Left lung (tissue), 10 donors: Measurements from ENCODE around the gene EXOSC9. TPM values are rescaled to one million over a fixed set of nuclear protein-coding genes. Genes with fewer than 3 reads are reported as not detected.

ENCODE experiments used
- ATAC-seq: fragments of 200-7000 bp; cut with Tn5 transposase; one replicate; pipeline ENCODE4 v1.9.1; 2020; ENCODE audit warnings: moderate library complexity
- DNase-seq, 4 donors: peaks; one replicate each; pipeline ENCODE4 v3.0.0-alpha.2; 2013 to 2020
- H3K27ac ChIP-seq, 2 donors: fragments of 200-600 bp; sonication (generic) in 1 of 2; one replicate each; pipeline versions ENCODE4 v1.5.0 to v1.8.0; 2020 to 2021
- H3K27me3 ChIP-seq, 2 donors: fragments of 200-600 bp; sonication (generic) in 1 of 2; one replicate each; pipeline versions ENCODE4 v1.5.0 to v1.8.0; 2020 to 2021
- H3K36me3 ChIP-seq, 2 donors: fragments of 200-600 bp; sonication (generic) in 1 of 2; one replicate each; pipeline versions ENCODE4 v1.5.0 to v1.8.0; 2020 to 2021
- H3K4me1 ChIP-seq, 2 donors: fragments of 200-600 bp; one replicate each; pipeline ENCODE4 v1.8.0; 2021
- H3K4me3 ChIP-seq, 2 donors: fragments of 200-600 bp; sonication (generic) in 1 of 2; one replicate each; pipeline versions ENCODE4 v1.5.0 to v1.8.0; 2020 to 2021; ENCODE audit warnings: mild to moderate bottlenecking in 1 of 2
- H3K9me3 ChIP-seq, 2 donors: fragments of 200-600 bp; sonication (generic) in 1 of 2; one replicate each; pipeline versions ENCODE4 v1.5.0 to v1.8.0; 2020 to 2021
- intact Hi-C, 2 donors: fragments of 100-400 bp; cut with DNase I; formaldehyde crosslinking; loops; one replicate each; pipeline versions ENCODE4 v1.11.2 to v1.14.2; 2022
- polyA plus RNA-seq, 6 donors: library from polyadenylated mRNA; unstranded; fragments of 120-200 nt; gene quantifications; one replicate each; pipeline ENCODE4 v1.2.1, GENCODE V29; 2013; ENCODE audit not compliant: insufficient read length in 6 of 6
- total RNA-seq, 2 donors: library from RNA; stranded (reverse); fragmentation: NEBNext Ultra II Directional; extraction: Animal tissue kit (Norgen Biotek cat#: 25700); gene quantifications; one replicate each; pipeline ENCODE4 v1.2.1, GENCODE V29; 2021
- TF ChIP-seq, protein P1 (sequence below), 2 donors: fragments of 200-600 bp; sonication (generic) in 1 of 2; IDR thresholded peaks; one replicate each; pipeline versions ENCODE4 v1.5.0 to v1.8.0; 2021; ENCODE audit warnings: antibody characterized with exemption in 2 of 2
- donor health status: DM: no; HTN: yes; CAD: no.
- donor health status: DM: no; HTN: no; CAD: no.

Gene EXOSC9
- total and polyA plus RNA-seq, 8 donors, result 13.5 to 63.9 (median 57.2) TPM

DNA sequence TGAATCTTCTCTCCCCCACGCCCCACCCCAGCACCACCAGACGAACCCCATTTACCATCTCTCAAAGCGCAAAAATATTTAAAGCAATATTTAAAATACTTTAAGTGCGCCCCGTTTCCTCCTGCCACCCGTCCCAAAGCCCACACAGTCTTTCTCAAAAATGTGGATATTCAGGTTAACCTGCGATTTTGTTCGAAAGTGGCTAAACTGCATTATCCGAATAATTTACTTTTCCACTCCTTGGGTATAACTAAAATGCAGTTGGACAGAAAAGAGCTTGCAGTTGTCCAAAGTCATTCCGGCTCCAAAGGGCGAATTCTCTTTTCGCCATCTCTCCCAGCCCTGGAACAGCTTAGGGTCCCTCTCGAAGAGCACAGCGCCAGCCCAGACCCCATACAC is 36.8 kb upstream of the EXOSC9 start:
- Histone ChIP-seq H3K4me3 (peak overlapping the region; percentile 34 to 41), H3K36me3 (no peaks in the 10 kb centered on the region), H3K4me1 (peaks cover 0 to 10% of the 10 kb centered on the region in 2 donors), H3K9me3 (no peaks in the 10 kb centered on the region), H3K27ac (no peak overlapping the region), H3K27me3 (peaks cover 28 to 70% of the 10 kb centered on the region in 2 donors)
- DNase-seq (no peak), ATAC-seq (no peak)
- intact Hi-C loops, result no loop called here
- TF ChIP-seq, protein P1, sequence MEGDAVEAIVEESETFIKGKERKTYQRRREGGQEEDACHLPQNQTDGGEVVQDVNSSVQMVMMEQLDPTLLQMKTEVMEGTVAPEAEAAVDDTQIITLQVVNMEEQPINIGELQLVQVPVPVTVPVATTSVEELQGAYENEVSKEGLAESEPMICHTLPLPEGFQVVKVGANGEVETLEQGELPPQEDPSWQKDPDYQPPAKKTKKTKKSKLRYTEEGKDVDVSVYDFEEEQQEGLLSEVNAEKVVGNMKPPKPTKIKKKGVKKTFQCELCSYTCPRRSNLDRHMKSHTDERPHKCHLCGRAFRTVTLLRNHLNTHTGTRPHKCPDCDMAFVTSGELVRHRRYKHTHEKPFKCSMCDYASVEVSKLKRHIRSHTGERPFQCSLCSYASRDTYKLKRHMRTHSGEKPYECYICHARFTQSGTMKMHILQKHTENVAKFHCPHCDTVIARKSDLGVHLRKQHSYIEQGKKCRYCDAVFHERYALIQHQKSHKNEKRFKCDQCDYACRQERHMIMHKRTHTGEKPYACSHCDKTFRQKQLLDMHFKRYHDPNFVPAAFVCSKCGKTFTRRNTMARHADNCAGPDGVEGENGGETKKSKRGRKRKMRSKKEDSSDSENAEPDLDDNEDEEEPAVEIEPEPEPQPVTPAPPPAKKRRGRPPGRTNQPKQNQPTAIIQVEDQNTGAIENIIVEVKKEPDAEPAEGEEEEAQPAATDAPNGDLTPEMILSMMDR (IDR thresholded peaks at IDR 0.05), result no peak

DNA sequence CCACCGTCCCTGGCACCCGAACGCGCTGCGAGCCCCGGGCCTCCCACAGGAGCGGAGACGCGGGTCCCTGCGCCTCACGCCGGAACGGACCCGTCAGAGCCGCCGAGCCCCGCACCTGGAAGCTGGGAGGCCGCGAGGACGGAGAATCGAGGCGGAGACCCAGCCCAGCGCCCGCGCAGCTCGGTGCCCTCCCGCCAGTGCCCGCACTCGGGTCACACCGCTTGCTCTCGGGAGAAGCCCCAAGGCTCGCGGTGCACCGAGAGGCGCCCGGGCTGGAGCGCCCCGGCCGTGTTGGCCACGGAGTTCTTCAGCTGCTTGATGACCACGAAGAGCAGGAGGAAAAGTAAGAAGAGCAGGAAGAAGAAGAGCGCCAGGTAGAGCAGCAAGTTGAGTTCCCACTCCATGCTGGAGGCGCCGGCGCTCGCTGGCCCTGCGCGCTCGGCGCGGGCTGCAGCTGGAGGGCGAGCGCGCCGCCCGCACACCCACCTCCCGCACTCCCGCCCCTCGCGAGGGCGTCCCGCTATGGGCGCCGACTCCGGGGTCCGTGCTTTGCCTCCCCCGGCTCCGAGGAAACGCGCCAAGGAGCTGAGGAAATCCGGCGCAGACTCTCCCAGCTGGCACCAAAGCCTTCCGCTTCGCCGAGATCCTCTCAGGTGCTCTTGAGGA is 36.3 kb upstream of the EXOSC9 start, which contains the start of gene SMIM43:
Gene SMIM43, minus strand, starts transcription at position 463 of the 666 bp plus-strand sequence. Its CDS starts 59 bp downstream, at position 404.
- Histone ChIP-seq H3K36me3 (no peaks in the 10 kb centered on the region), H3K27ac (no peak within 1 kb of the TSS), H3K4me1 (peaks cover 0 to 10% of the 10 kb centered on the region in 2 donors), H3K4me3 (peak within 1 kb of the TSS; percentile 34 to 41), H3K27me3 (peaks cover 28 to 70% of the 10 kb centered on the region in 2 donors), H3K9me3 (no peaks in the 10 kb centered on the region)
- ATAC-seq (peak; percentile 75), DNase-seq (peak in 3 of 4 donors; percentile 33 to 79 (median 48))
- TF ChIP-seq, protein P1 (IDR thresholded peaks at IDR 0.05), result no peak
- intact Hi-C loops, result no loop called here

- no peak overlapping the region for H3K27ac ChIP-seq
- TF ChIP-seq, protein P1 (IDR thresholded peaks at IDR 0.05), result no peak
- H3K4me1 ChIP-seq, result peaks cover 0 to 10% of the 10 kb centered on the region in 2 donors
- intact Hi-C loops, result no loop called here
- DNase-seq (no peak), ATAC-seq (no peak)
- no peaks in the 10 kb centered on the region for H3K36me3 ChIP-seq
- peak overlapping the region; percentile 34 to 41 for H3K4me3 ChIP-seq
- peaks cover 28 to 68% of the 10 kb centered on the region in 2 donors for H3K27me3 ChIP-seq
- H3K9me3 ChIP-seq, result no peaks in the 10 kb centered on the region
These were observed 35.8 kb upstream of the EXOSC9 start for GRCh38 chr4:121765368-121765705.

- DNase-seq, result no peak
- Histone ChIP-seq H3K4me1 (peaks cover 0 to 10% of the 10 kb centered on the region in 2 donors), H3K4me3 (no peak overlapping the region), H3K9me3 (no peaks in the 10 kb centered on the region), H3K27me3 (peaks cover 28 to 61% of the 10 kb centered on the region in 2 donors), H3K27ac (no peak overlapping the region), H3K36me3 (no peaks in the 10 kb centered on the region)
- intact Hi-C loops, result no loop called here
- ATAC-seq, result no peak
- TF ChIP-seq, protein P1 (IDR thresholded peaks at IDR 0.05), result no peak
These were observed 35.1 kb upstream of the EXOSC9 start for GRCh38 chr4:121765971-121766538.

GRCh38 chr4:121767166-121767565 is 34.0 kb upstream of the EXOSC9 start:
- TF ChIP-seq, protein P1 (IDR thresholded peaks at IDR 0.05), result no peak
- ATAC-seq (no peak), DNase-seq (no peak)
- peaks cover 28 to 56% of the 10 kb centered on the region in 2 donors for H3K27me3 ChIP-seq
- H3K4me1 ChIP-seq, result peaks cover 0 to 10% of the 10 kb centered on the region in 2 donors
- H3K4me3 ChIP-seq, result no peak overlapping the region
- intact Hi-C loops, result no loop called here
- no peaks in the 10 kb centered on the region for H3K36me3 ChIP-seq
- no peak overlapping the region for H3K27ac ChIP-seq
- no peaks in the 10 kb centered on the region for H3K9me3 ChIP-seq
